H1 (cell line): ENCODE results near the gene RPS28. TPM values are rescaled to one million over a fixed set of nuclear protein-coding genes. Genes with fewer than 3 reads are reported as not detected.

Experiments
- CTCF ChIA-PET: fragments of 300-600 bp; sonication (Branson Sonifier 250); formaldehyde crosslinking; loops from one replicate; lab custom pipeline; 2021; ENCODE audit not compliant: partially characterized antibody; lab: Charles Lee
- POLR2A ChIA-PET: fragments of 300-600 bp; sonication (Branson Sonifier 250); formaldehyde crosslinking; loops from one replicate; lab custom pipeline; 2021; ENCODE audit warnings: inconsistent platforms; ENCODE audit not compliant: partially characterized antibody; lab: Charles Lee
- DNase-seq, 2 experiments: peaks; one replicate each; pipeline versions ENCODE4 v3.0.0 to v3.0.0-alpha.2; 2010 to 2022; ENCODE audit warnings: low spot score in 2 of 2, low read depth in 1 of 2, mixed read lengths in 1 of 2
- FAIRE-seq: peaks from 2 replicates; lab custom pipeline; 2011; peaks lifted over from hg19 to GRCh38; lab: Jason Lieb, UNC
- H2AFZ ChIP-seq: 2 replicates; pipeline ENCODE4 v1.8.1; 2012; ENCODE audit warnings: low read length, inconsistent platforms
- H2AK5ac ChIP-seq: 2 replicates; pipeline ENCODE4 v1.6.1; 2013; ENCODE audit warnings: low read depth, low read length
- H2BK120ac ChIP-seq: replicated peaks from 2 replicates; pipeline ENCODE3; 2013; ENCODE audit warnings: low read depth, low read length, inconsistent platforms
- H2BK12ac ChIP-seq: 2 replicates; pipeline ENCODE4 v1.6.1; 2013; ENCODE audit warnings: low read depth, low read length
- H2BK15ac ChIP-seq: 2 replicates; pipeline ENCODE4 v1.6.1; 2013; ENCODE audit warnings: low read length
- H2BK20ac ChIP-seq: 2 replicates; pipeline ENCODE4 v1.6.1; 2013; ENCODE audit warnings: low read length
- H2BK5ac ChIP-seq: 2 replicates; pipeline ENCODE4 v1.6.1; 2013; ENCODE audit warnings: low read depth, low read length
- H3K14ac ChIP-seq: 2 replicates; pipeline ENCODE4 v1.6.1; 2013; ENCODE audit warnings: inconsistent platforms; ENCODE audit not compliant: insufficient read length
- H3K18ac ChIP-seq: 2 replicates; pipeline ENCODE4 v1.6.1; 2013; ENCODE audit warnings: low read length; ENCODE audit errors: extremely low read depth
- H3K23ac ChIP-seq: 2 replicates; pipeline ENCODE4 v1.6.1; 2013; ENCODE audit warnings: inconsistent platforms; ENCODE audit not compliant: insufficient read length
- H3K23me2 ChIP-seq: 2 replicates; pipeline ENCODE4 v1.6.1; 2013; ENCODE audit warnings: low read depth, low read length
- H3K27ac ChIP-seq: 2 replicates; pipeline ENCODE4 v1.6.1; 2011; ENCODE audit warnings: low read depth, low read length, inconsistent platforms
- H3K27me3 ChIP-seq, 4 experiments: replicated peaks in 1 of 4; 1 replicate in 1 of 4; 2 replicates in 3 of 4; pipeline versions ENCODE4 v1.6.1 to v1.8.1; 2011 to 2013; ENCODE audit warnings: low read length in 3 of 4, mild to moderate bottlenecking in 3 of 4, inconsistent platforms in 2 of 4, mixed read lengths in 2 of 4, moderate library complexity in 1 of 4; ENCODE audit not compliant: control insufficient read depth in 3 of 4, insufficient read depth in 3 of 4; ENCODE audit errors: extremely low read depth in 1 of 4
- H3K36me3 ChIP-seq, 4 experiments: 2 replicates each; pipeline versions ENCODE4 v1.6.1 to v1.8.1; 2011 to 2013; ENCODE audit warnings: mild to moderate bottlenecking in 4 of 4, low read length in 3 of 4, moderate library complexity in 2 of 4, control low read depth in 1 of 4, inconsistent platforms in 1 of 4; ENCODE audit not compliant: insufficient read depth in 4 of 4, control insufficient read depth in 2 of 4
- H3K4ac ChIP-seq: replicated peaks from 2 replicates; pipeline ENCODE3; 2013; ENCODE audit warnings: low read length, low read depth, mixed read lengths, inconsistent platforms; ENCODE audit not compliant: insufficient read length
- H3K4me1 ChIP-seq, 4 experiments: replicated peaks in 1 of 4; 1 replicate in 1 of 4; 2 replicates in 3 of 4; pipeline versions ENCODE4 v1.6.1 to v1.8.1; 2011 to 2013; ENCODE audit warnings: low read length in 3 of 4, inconsistent platforms in 2 of 4, mixed read lengths in 1 of 4; ENCODE audit not compliant: insufficient read depth in 4 of 4, control insufficient read depth in 3 of 4
- H3K4me2 ChIP-seq, 2 experiments: 2 replicates each; pipeline versions ENCODE4 v1.6.1 to v1.8.1; 2011 to 2013; ENCODE audit warnings: low read depth in 2 of 2, low read length in 2 of 2, control low read depth in 1 of 2, inconsistent platforms in 1 of 2, mild to moderate bottlenecking in 1 of 2; ENCODE audit not compliant: insufficient read depth in 1 of 2
- H3K4me3 ChIP-seq, 4 experiments: fragments of 200-600, 300-600 bp in 1 of 4; sonication (generic), shearing (Covaris generic), sonication (Bioruptor Twin) in 1 of 4; 2 replicates each; pipeline versions ENCODE4 v1.5.1 to v1.8.1; 2011 to 2016; ENCODE audit warnings: low read length in 4 of 4, low read depth in 3 of 4, control low read depth in 2 of 4, inconsistent platforms in 2 of 4, mild to moderate bottlenecking in 2 of 4, mixed read lengths in 1 of 4, moderate library complexity in 1 of 4; ENCODE audit not compliant: insufficient read depth in 2 of 4; ENCODE audit errors: extremely low read depth in 1 of 4
- H3K56ac ChIP-seq: replicated peaks from 2 replicates; pipeline ENCODE3; 2013; ENCODE audit warnings: low read depth, mild to moderate bottlenecking, mixed read lengths, low read length, inconsistent platforms; ENCODE audit not compliant: insufficient read length
- H3K79me1 ChIP-seq: 2 replicates; pipeline ENCODE4 v1.6.1; 2013; ENCODE audit warnings: low read depth, low read length, control low read depth
- H3K79me2 ChIP-seq, 2 experiments: 2 replicates each; pipeline versions ENCODE4 v1.6.1 to v1.8.1; 2012 to 2013; ENCODE audit warnings: low read length in 2 of 2, mild to moderate bottlenecking in 2 of 2, inconsistent platforms in 1 of 2; ENCODE audit not compliant: insufficient read depth in 2 of 2, control insufficient read depth in 1 of 2
- H3K9ac ChIP-seq, 4 experiments: replicated peaks in 1 of 4; 1 replicate in 1 of 4; 2 replicates in 3 of 4; pipeline versions ENCODE4 v1.6.1 to v1.8.1; 2011 to 2013; ENCODE audit warnings: low read depth in 3 of 4, low read length in 3 of 4, control low read depth in 2 of 4, mild to moderate bottlenecking in 2 of 4, moderate library complexity in 2 of 4, inconsistent platforms in 1 of 4; ENCODE audit errors: extremely low read depth in 1 of 4
- H3K9me3 ChIP-seq, 2 experiments: 2 replicates each; pipeline versions ENCODE4 v1.6.1 to v1.8.1; 2012 to 2013; ENCODE audit warnings: mild to moderate bottlenecking in 2 of 2, moderate library complexity in 2 of 2, control low read depth in 1 of 2, inconsistent platforms in 1 of 2, low read depth in 1 of 2, low read length in 1 of 2, mixed read lengths in 1 of 2; ENCODE audit not compliant: insufficient read depth in 2 of 2
- H4K20me1 ChIP-seq, 2 experiments: replicated peaks in 1 of 2; 2 replicates each; pipeline versions ENCODE3 to v1.8.1; 2011 to 2013; ENCODE audit warnings: inconsistent platforms in 2 of 2, low read length in 2 of 2, mild to moderate bottlenecking in 1 of 2; ENCODE audit not compliant: insufficient read depth in 2 of 2, control insufficient read depth in 1 of 2
- H4K5ac ChIP-seq: 2 replicates; pipeline ENCODE4 v1.6.1; 2013; ENCODE audit warnings: low read length, low read depth, mixed read lengths, inconsistent platforms; ENCODE audit not compliant: insufficient read length
- H4K8ac ChIP-seq: 2 replicates; pipeline ENCODE4 v1.8.0; 2013; ENCODE audit warnings: mild to moderate bottlenecking, moderate library complexity, low read length, inconsistent platforms; ENCODE audit not compliant: insufficient read depth; ENCODE audit errors: extremely low read depth
- H4K91ac ChIP-seq: replicated peaks from 2 replicates; pipeline ENCODE3; 2013; ENCODE audit warnings: low read length, mixed read lengths, inconsistent platforms; ENCODE audit not compliant: insufficient read length
- CBX5 ChIP-seq: fragments of 300-800, 300-1000 bp; sonication (generic); IDR thresholded peaks from 2 replicates; pipeline ENCODE4 v1.7.1; 2016; ENCODE audit warnings: antibody characterized with exemption, low read length, low read depth
- GABPA ChIP-seq: IDR thresholded peaks from 2 replicates; pipeline ENCODE4 v1.6.1; 2011; ENCODE audit warnings: mild to moderate bottlenecking, low read length, moderate library complexity, borderline replicate concordance; ENCODE audit not compliant: insufficient read depth
- JUN ChIP-seq: IDR thresholded peaks from 2 replicates; pipeline ENCODE4 v1.6.1; 2011; ENCODE audit warnings: low read depth, mild to moderate bottlenecking, improper control_type of control experiment, low read length
- JUND ChIP-seq: IDR thresholded peaks from 2 replicates; pipeline ENCODE4 v1.6.1; 2011; ENCODE audit warnings: mild to moderate bottlenecking, improper control_type of control experiment, low read length
- NANOG ChIP-seq: IDR thresholded peaks from 2 replicates; pipeline ENCODE4 v1.6.1; 2011; ENCODE audit warnings: low read length, low read depth, mild to moderate bottlenecking, inconsistent platforms; ENCODE audit not compliant: insufficient read depth, poor library complexity, severe bottlenecking
- POLR2A ChIP-seq, 2 experiments: IDR thresholded peaks; 1 replicate in 1 of 2; 2 replicates in 1 of 2; pipeline ENCODE4 v1.6.1; 2011; ENCODE audit warnings: low read depth in 2 of 2, low read length in 2 of 2, mild to moderate bottlenecking in 2 of 2; ENCODE audit errors: control extremely low read depth in 1 of 2
- RFX5 ChIP-seq: IDR thresholded peaks from 2 replicates; pipeline ENCODE4 v1.6.1; 2011; ENCODE audit warnings: low read depth, low read length, improper control_type of control experiment, borderline replicate concordance
- SAP30 ChIP-seq: fragments of 300-600 bp; sonication (generic); IDR thresholded peaks from 2 replicates; pipeline ENCODE4 v1.7.1; 2012; ENCODE audit warnings: low read length, moderate library complexity, mild to moderate bottlenecking, inconsistent platforms; ENCODE audit not compliant: insufficient read depth, insufficient replicate concordance
- SIN3A ChIP-seq, 2 experiments: IDR thresholded peaks in 1 of 2; conservative IDR thresholded peaks in 1 of 2; 2 replicates each; pipeline ENCODE4 v1.6.1; 2011 to 2012; ENCODE audit warnings: low read length in 2 of 2, improper control_type of control experiment in 1 of 2, low read depth in 1 of 2, mild to moderate bottlenecking in 1 of 2
- SIRT6 ChIP-seq: IDR thresholded peaks from one replicate; pipeline ENCODE4 v1.7.1; 2012; ENCODE audit warnings: low read length, inconsistent platforms
- SRF ChIP-seq: IDR thresholded peaks from 2 replicates; pipeline ENCODE4 v1.6.1; 2011; ENCODE audit warnings: mild to moderate bottlenecking, low read depth, low read length, moderate library complexity
- WGBS, 2 experiments: shearing (Covaris generic) in 1 of 2; methylation state at CpG; one replicate each; pipeline versions ENCODE4 v1.1.6 to v1.1.7; 2013 to 2015; ENCODE audit warnings: low lambda C conversion rate in 2 of 2, mixed read lengths in 2 of 2, inconsistent platforms in 1 of 2, low coverage in 1 of 2, missing lambda C conversion rate in 1 of 2; ENCODE audit not compliant: insufficient replicate concordance in 2 of 2, insufficient coverage in 1 of 2, insufficient read length in 1 of 2; ENCODE audit errors: extremely low coverage in 1 of 2, missing lambda C conversion rate in 1 of 2; 5-methylcytosine and 5-hydroxymethylcytosine counted together
- polyA plus RNA-seq, 7 experiments: library from polyadenylated mRNA; depleted of rRNA in 3 of 7; stranded (reverse) in 5 of 7; unstranded in 2 of 7; fragments of >200 nt in 5 of 7; fragments of 200-250 nt in 2 of 7; gene quantifications; 1 replicate in 5 of 7; 2 replicates in 1 of 7; 4 replicates in 1 of 7; pipeline versions ENCODE4 v1.2.1 to v1.2.3, GENCODE V29; 2011 to 2013; ENCODE audit warnings: missing spikeins in 2 of 7, mixed read lengths in 2 of 7
- total RNA-seq: library from RNA; stranded (reverse); fragmentation: NEBNext Ultra II Directional; extraction: Animal tissue kit (Norgen Biotek cat#: 25700); gene quantifications from 2 replicates; pipeline ENCODE4 v1.2.1, GENCODE V29; 2021

The RPS28 gene
- total and polyA plus RNA-seq, 2 of the 8 experiments (the other 6 are each of a cell fraction or from before 2014, with no cell fraction given), result 1,241 to 1,699 TPM

- 89% methylated on average over 5 of the region's 8 CpGs; no CpG with 5 or more reads in 1 of the 2 experiments for WGBS, 2 experiments
- H2AFZ ChIP-seq, result no peak overlapping the region
- H2AK5ac ChIP-seq, result no peak overlapping the region
- H3K4me1 ChIP-seq, result peaks cover 0 to 21% (median 10%) of the 10 kb centered on the region in 4 experiments; a peak in 6 of 7 replicates
- H3K23me2 ChIP-seq, result peaks cover 16% of the 10 kb centered on the region; the same call in 1 of the 2 replicates
- no peak overlapping the region for H3K23ac ChIP-seq
- no peak overlapping the region for H3K14ac ChIP-seq
- ChIA-PET POLR2A (interaction anchor here (27.1 kb wide), 1 partner anchor 23 kb away, joined by 583 read pairs; the partner anchor contains the start of genes CD320, NDUFA7 and RPS28), CTCF (interaction anchor here (0.6 to 3.7 kb wide), 5 partner anchors 10 to 72 kb away, joined by 4 to 32 read pairs (median 5); partner anchors contain the start of genes NDUFA7 and RPS28)
- H4K91ac ChIP-seq, result no peak overlapping the region
- no peak for DNase-seq
- no peak overlapping the region for H3K9ac ChIP-seq
- H3K4me2 ChIP-seq, result no peak overlapping the region
- no peak overlapping the region for H4K8ac ChIP-seq
- no peaks in the 10 kb centered on the region for H3K9me3 ChIP-seq
- no peak overlapping the region for H2BK15ac ChIP-seq
- no peak overlapping the region for H3K4me3 ChIP-seq
- no peak overlapping the region for H2BK5ac ChIP-seq
- 0 out of 8 replicates have a peak, but pooled peaks cover 0 to 4% (median 0%) of the 10 kb centered on the region in 4 experiments for H3K36me3 ChIP-seq
- TF ChIP-seq RFX5 (no peak), SIRT6 (no peak), NANOG (no peak), POLR2A (IDR thresholded peaks at IDR 0.05; ENCODE audit: control extremely low read depth in 1 of 2, low read depth in 2 of 2, low read length in 2 of 2) (no peak), GABPA (no peak), SRF (no peak), JUN (no peak), SAP30 (no peak), SIN3A (conservative IDR thresholded peaks at IDR 0.05 in 1 of 2, IDR thresholded peaks at IDR 0.05 in 1 of 2; ENCODE audit: low read depth in 1 of 2, low read length in 2 of 2) (no peak), CBX5 (no peak), JUND (no peak)
- TF ChIP-seq, all 59 proteins: peak for 0
- no peak overlapping the region for H3K56ac ChIP-seq
- H2BK12ac ChIP-seq, result no peak overlapping the region
- no peak overlapping the region for H2BK20ac ChIP-seq
- H2BK120ac ChIP-seq, result no peak overlapping the region
- no peak overlapping the region for H3K4ac ChIP-seq
- H4K5ac ChIP-seq, result no peak overlapping the region
- peaks cover 0 to 2% of the 10 kb centered on the region in 2 experiments for H4K20me1 ChIP-seq
- H3K27me3 ChIP-seq, result peaks cover 21 to 33% (median 29%) of the 10 kb centered on the region in 4 experiments
- no peak overlapping the region for H3K27ac ChIP-seq
- no peak overlapping the region for H3K18ac ChIP-seq
- H3K79me2 ChIP-seq, result no peaks in the 10 kb centered on the region
- no peaks in the 10 kb centered on the region for H3K79me1 ChIP-seq
- no peak for FAIRE-seq
Observed at GRCh38 chr19:8336660-8337059, 15.4 kb downstream of the RPS28 start.
